ENCODE measurements around the gene SLC26A8. TPM values are rescaled to one million over a fixed set of nuclear protein-coding genes. Genes with fewer than 3 reads are reported as not detected.
"Not testable (repeated sequence)": the region's sequence is repeated elsewhere in the genome, so short reads cannot be mapped to it uniquely, and the experiment has no call there.

The SLC26A8 gene
- total RNA-seq, 1 experiment from 2014 or later: 1.8 TPM

- Histone ChIP-seq H3K4me1 (peaks cover 20% of the 10 kb centered on the region), H3K27me3 (replicated peaks; ENCODE audit: control insufficient read depth, insufficient read depth, low read length) (no peaks in the 10 kb centered on the region), H3K9me3 (no peaks in the 10 kb centered on the region), H3K4me3 (ENCODE audit: low read depth, low read length) (peak overlapping the region; percentile 69), H3K36me3 (ENCODE audit: control insufficient read depth, insufficient read depth, low read length) (no peaks in the 10 kb centered on the region)
- no peaks in the 10 kb centered on the region for H3K9me3 Mint-ChIP-seq (ENCODE audit: unreplicated experiment)
- H3K36me3 Mint-ChIP-seq (ENCODE audit: insufficient read depth, unreplicated experiment): peaks cover 43% of the 10 kb centered on the region
- intact Hi-C loops (cut with micrococcal nuclease; ENCODE audit: unreplicated experiment): no loop called here
- ChIA-PET POLR2A (no interaction called here), CTCF (interaction anchor here (0.6 kb wide), 1 partner anchor 62 kb away, joined by 3 read pairs; no protein-coding TSS in a partner anchor)
- H3K27ac Mint-ChIP-seq (ENCODE audit: unreplicated experiment): peak overlapping the region; percentile 97
- peak overlapping the region; percentile 97 for H3K4me3 Mint-ChIP-seq (ENCODE audit: unreplicated experiment)
- no peak for TF ChIP-seq CTCF (IDR thresholded peaks at IDR 0.05; ENCODE audit: insufficient read depth in 1 of 2, low read depth in 1 of 2, low read length in 1 of 2, severe bottlenecking in 1 of 2, unreplicated experiment in 1 of 2)
- peaks cover 34% of the 10 kb centered on the region for H3K4me1 Mint-ChIP-seq (ENCODE audit: low read depth, unreplicated experiment)
- DNase-seq: no peak
- TSS peak; percentile 38 for BruUV-seq (replicated peaks)
- H3K27me3 Mint-ChIP-seq (ENCODE audit: insufficient read depth, unreplicated experiment): no peaks in the 10 kb centered on the region
These were observed 105.2 kb downstream of the SLC26A8 start for GRCh38 chr6:35919085-35919826.

- H3K4me3 Mint-ChIP-seq (ENCODE audit: unreplicated experiment); H3K4me1 ChIP-seq; H3K4me3 ChIP-seq (ENCODE audit: low read depth, low read length); DNase-seq; H3K9me3 Mint-ChIP-seq (ENCODE audit: unreplicated experiment); POLR2A ChIA-PET; H3K9me3 ChIP-seq; H3K36me3 ChIP-seq (ENCODE audit: control insufficient read depth, insufficient read depth, low read length); intact Hi-C loops (cut with micrococcal nuclease; ENCODE audit: unreplicated experiment); H3K27ac Mint-ChIP-seq (ENCODE audit: unreplicated experiment); H3K27me3 Mint-ChIP-seq (ENCODE audit: insufficient read depth, unreplicated experiment); CTCF ChIA-PET; H3K27me3 ChIP-seq (replicated peaks; ENCODE audit: control insufficient read depth, insufficient read depth, low read length); BruUV-seq (replicated peaks): not testable (repeated sequence)
- H3K4me1 Mint-ChIP-seq (ENCODE audit: low read depth, unreplicated experiment): peaks cover 18% of the 10 kb centered on the region
- peaks cover 67% of the 10 kb centered on the region for H3K36me3 Mint-ChIP-seq (ENCODE audit: insufficient read depth, unreplicated experiment)
These were observed 107.5 kb downstream of the SLC26A8 start for GRCh38 chr6:35916893-35917292.

- Histone ChIP-seq H3K27me3 (replicated peaks; ENCODE audit: control insufficient read depth, insufficient read depth, low read length) (no peaks in the 10 kb centered on the region), H3K36me3 (ENCODE audit: control insufficient read depth, insufficient read depth, low read length) (0 out of 2 replicates have a peak, but pooled peaks cover 2% of the 10 kb centered on the region), H3K4me3 (ENCODE audit: low read depth, low read length) (no peak overlapping the region), H3K4me1 (peaks cover 5% of the 10 kb centered on the region; the same call in 1 of the 2 replicates), H3K9me3 (peaks cover 4% of the 10 kb centered on the region)
- peaks cover 13% of the 10 kb centered on the region for H3K4me1 Mint-ChIP-seq (ENCODE audit: low read depth, unreplicated experiment)
- BruUV-seq (replicated peaks): no TSS peak
- DNase-seq: no peak
- POLR2A ChIA-PET: no interaction called here
- no peak for TF ChIP-seq CTCF (IDR thresholded peaks at IDR 0.05; ENCODE audit: insufficient read depth in 1 of 2, low read depth in 1 of 2, low read length in 1 of 2, severe bottlenecking in 1 of 2, unreplicated experiment in 1 of 2)
- H3K9me3 Mint-ChIP-seq (ENCODE audit: unreplicated experiment): no peaks in the 10 kb centered on the region
- peaks cover 75% of the 10 kb centered on the region for H3K36me3 Mint-ChIP-seq (ENCODE audit: insufficient read depth, unreplicated experiment)
- no peaks in the 10 kb centered on the region for H3K27me3 Mint-ChIP-seq (ENCODE audit: insufficient read depth, unreplicated experiment)
- H3K4me3 Mint-ChIP-seq (ENCODE audit: unreplicated experiment): no peak overlapping the region
- intact Hi-C loops (cut with micrococcal nuclease; ENCODE audit: unreplicated experiment): no loop called here
- H3K27ac Mint-ChIP-seq (ENCODE audit: unreplicated experiment): no peak overlapping the region
- CTCF ChIA-PET: no interaction called here
These were observed 108.4 kb downstream of the SLC26A8 start for GRCh38 chr6:35916056-35916455.

Measured in Caco-2 (cell line).